Fibroblast of villous mesenchyme (primary cell): ENCODE measurements around the gene PLEKHH1. TPM values are rescaled to one million over a fixed set of nuclear protein-coding genes. Genes with fewer than 3 reads are reported as not detected.
A peak's percentile ranks its signal among the peaks of the same experiment; 100 is the strongest.

Experiments
- DNase-seq: peaks from one replicate; pipeline ENCODE4 v3.0.0-alpha.2; 2010; ENCODE audit warnings: low read depth
- H3K4me3 ChIP-seq: 2 replicates; pipeline ENCODE4 v1.5.1; 2011; ENCODE audit warnings: low read depth, mild to moderate bottlenecking, low read length
- total RNA-seq: library from RNA; depleted of rRNA; stranded (reverse); fragments of >200 nt; gene quantifications from 2 replicates; pipeline ENCODE4 v1.2.3, GENCODE V29; 2012
- TF ChIP-seq, protein P1 (sequence below): IDR thresholded peaks from 2 replicates; pipeline ENCODE4 v1.5.1; 2012; ENCODE audit warnings: low read depth, mild to moderate bottlenecking, low read length; ENCODE audit not compliant: insufficient read depth

The PLEKHH1 gene
- total RNA-seq, 1 donor = 0.43 TPM

DNA sequence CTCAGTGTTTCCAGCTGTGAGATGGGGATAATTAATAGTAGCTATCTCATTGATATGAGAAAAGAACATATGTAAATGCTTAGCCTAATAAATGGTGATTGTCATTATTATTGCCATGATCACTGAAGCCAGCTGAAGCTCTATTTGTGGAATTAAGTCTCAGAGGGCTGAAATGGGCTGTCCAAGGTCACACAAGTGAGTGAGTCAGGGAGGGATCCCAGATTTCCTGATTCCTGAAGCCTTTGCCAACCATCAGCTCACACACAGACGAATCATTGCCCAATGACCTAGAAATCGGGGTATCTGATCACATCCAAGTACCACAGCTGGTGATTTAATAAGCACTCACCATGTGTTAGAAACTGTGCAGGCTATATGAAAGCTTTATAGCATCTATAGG is 23.0 kb upstream of the PLEKHH1 start:
- no peak overlapping the region for H3K4me3 ChIP-seq
- DNase-seq = no peak
- TF ChIP-seq, protein P1, sequence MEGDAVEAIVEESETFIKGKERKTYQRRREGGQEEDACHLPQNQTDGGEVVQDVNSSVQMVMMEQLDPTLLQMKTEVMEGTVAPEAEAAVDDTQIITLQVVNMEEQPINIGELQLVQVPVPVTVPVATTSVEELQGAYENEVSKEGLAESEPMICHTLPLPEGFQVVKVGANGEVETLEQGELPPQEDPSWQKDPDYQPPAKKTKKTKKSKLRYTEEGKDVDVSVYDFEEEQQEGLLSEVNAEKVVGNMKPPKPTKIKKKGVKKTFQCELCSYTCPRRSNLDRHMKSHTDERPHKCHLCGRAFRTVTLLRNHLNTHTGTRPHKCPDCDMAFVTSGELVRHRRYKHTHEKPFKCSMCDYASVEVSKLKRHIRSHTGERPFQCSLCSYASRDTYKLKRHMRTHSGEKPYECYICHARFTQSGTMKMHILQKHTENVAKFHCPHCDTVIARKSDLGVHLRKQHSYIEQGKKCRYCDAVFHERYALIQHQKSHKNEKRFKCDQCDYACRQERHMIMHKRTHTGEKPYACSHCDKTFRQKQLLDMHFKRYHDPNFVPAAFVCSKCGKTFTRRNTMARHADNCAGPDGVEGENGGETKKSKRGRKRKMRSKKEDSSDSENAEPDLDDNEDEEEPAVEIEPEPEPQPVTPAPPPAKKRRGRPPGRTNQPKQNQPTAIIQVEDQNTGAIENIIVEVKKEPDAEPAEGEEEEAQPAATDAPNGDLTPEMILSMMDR = no peak

DNA sequence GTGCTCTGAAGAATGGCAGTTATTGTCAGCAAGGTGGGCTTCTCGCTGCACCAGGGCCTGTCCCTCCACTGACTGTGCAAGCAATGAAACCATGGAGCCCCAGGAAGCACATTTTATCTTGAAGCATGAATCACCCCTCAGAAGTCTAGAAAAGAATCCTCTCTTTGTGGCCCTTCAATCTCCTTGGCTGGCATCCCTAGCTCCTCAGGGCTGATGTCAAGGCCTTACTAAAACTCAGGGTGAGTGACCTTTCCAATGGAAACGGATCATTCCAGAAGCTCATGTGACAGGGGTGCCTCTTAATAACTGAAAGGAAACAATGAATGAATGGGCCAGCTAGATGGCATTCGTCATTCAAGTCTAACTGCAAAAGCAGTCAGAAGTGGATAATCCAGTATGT is 22.3 kb upstream of the PLEKHH1 start:
- TF ChIP-seq, protein P1 = no peak
- no peak for DNase-seq
- H3K4me3 ChIP-seq = no peak overlapping the region

DNA sequence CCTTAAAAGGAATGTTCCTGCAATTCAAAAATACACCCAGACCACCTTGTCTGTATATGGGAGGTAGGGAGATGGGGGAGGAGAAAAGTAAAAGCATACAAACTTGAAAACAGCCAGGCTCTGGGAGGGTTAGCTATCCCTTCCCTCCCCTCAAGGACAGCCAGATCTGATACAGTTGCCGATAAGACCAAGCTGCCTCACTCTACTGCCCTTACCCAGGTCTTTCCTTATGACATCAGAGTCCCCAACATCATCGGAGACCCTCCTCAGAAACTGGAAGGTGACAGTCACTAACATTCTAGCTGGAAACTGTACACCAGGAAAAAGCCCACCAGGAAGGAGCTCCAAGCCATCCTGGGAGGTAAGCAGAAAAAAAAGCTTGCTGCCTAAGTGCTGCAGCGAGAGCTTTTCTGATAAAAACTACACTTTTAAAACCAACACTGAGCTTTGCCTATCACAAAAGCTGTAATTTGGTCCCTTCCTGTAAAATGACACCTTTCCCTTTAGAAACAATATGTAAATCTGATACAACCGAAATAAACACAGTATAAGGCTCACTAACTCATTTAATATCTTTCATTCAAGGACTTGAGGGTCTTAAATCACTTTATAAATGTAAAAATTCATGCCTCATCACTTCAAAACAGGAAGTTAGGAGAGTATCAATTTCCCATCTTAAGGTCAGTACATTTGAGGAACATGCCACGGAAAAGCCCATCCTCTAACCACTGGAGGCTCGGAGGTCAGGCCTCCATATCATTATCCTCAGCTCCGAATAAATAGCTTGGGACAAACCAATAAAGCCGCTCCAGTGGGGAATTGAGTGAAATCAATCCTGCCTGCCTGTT is 20.4 kb upstream of the PLEKHH1 start:
- DNase-seq = no peak
- TF ChIP-seq, protein P1 = no peak
- no peak overlapping the region for H3K4me3 ChIP-seq

DNA sequence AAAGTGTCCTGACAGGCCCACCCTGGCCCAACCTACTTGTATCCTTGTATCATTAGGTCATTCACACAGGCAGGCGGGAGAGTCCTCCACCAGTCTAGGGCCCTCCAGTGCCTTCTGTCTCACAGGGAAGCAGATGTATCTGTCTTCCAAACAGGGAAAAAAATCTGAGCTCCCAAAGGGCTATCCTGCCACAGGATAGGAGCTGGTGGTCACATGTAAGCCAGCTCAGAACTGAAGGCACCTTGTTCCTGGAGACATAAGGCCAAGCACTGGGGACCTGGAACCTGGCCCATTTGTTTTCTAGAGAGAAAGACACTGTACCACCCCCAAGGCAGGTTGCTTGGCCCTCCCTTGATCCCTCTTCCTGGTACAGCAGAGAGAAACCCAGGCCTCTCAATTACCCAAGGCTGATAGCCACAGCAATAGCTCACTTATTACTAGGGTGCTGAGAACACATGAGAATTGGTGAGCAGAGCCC is 19.4 kb upstream of the PLEKHH1 start:
- no peak overlapping the region for H3K4me3 ChIP-seq
- no peak for DNase-seq
- TF ChIP-seq, protein P1 = no peak

DNA sequence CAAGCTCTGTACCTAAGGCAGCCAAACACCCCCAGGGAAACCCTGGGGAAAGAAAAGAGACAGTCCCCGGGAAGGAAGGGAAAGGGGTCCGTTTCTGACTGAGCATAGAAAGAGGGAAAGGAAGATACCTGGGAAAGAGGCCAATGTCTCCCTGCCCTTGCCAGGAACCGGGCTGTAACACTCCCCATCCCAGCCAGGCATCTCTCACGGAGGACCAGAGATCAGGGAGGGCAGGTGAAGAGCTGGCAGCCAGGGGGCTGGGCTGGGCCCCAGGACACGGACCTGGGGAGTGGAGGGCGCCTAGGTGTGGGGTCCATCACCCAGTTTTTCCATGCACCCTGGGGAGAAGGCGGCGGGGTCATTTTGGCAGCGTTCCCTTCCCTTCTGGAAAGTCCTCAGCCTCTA is 18.9 kb upstream of the PLEKHH1 start:
- no peak for DNase-seq
- peak overlapping the region; percentile 69 for H3K4me3 ChIP-seq
- TF ChIP-seq, protein P1 = no peak

DNA sequence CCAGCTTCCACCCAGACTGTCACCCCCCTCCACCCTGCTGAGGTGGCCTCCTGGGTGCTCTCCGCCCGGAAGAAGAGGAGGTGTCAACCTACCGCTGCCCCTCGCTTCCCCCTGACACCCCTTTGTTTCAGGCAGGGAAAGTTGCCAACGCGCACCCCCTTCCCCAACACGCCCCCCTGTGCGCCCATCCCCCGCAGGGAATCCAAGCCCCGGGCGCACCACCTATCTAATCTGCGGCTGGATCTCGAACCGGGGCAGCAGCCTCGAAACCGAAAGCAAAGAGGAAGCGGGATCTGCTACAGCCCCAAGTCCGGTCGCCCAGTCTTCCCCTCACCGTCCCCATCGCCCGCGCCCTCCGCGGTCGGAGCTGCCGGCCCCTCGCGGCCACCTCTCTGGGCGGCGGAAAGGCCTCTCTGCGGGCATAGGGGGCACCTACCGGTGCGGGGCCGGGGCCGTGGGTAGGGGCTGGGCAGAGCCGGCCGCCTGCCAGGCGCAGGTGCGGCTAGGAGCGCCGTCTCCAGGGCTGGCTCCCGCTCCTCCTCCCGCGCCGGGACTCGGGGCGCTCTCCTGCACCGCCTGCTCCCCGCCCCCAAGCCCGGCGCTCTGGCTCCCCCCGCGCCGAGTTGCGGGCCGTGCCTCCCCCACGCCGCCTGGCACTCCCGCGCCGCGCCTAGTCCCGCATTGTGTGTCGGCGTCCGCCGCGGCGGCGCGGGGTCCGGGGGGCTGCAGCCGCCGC is 18.3 kb upstream of the PLEKHH1 start:
- H3K4me3 ChIP-seq = peak overlapping the region; percentile 69
- DNase-seq = peak; percentile 55
- TF ChIP-seq, protein P1 = no peak
